KMS-11 (cell line): ENCODE measurements around the gene FBN1.

ENCODE experiments used
- H2AFZ ChIP-seq: fragments of 200-600 bp; sonication (generic); 2 replicates; pipeline ENCODE4 v1.6.1; 2016; ENCODE audit warnings: antibody characterized with exemption, mixed run types, low read depth
- H3K27ac ChIP-seq: fragments of 200-600 bp; sonication (generic); 2 replicates; pipeline ENCODE4 v1.6.1; 2016; ENCODE audit warnings: mild to moderate bottlenecking, mixed run types
- H3K27me3 ChIP-seq: fragments of 200-600 bp; sonication (generic); 2 replicates; pipeline ENCODE4 v1.6.1; 2017; ENCODE audit warnings: mild to moderate bottlenecking, low read depth, mixed run types, moderate library complexity; ENCODE audit not compliant: insufficient read depth
- H3K36me3 ChIP-seq: fragments of 200-600 bp; sonication (generic); 2 replicates; pipeline ENCODE4 v1.6.1; 2017; ENCODE audit warnings: mild to moderate bottlenecking, mixed run types; ENCODE audit not compliant: insufficient read depth
- H3K4me1 ChIP-seq: fragments of 200-600 bp; sonication (generic); 2 replicates; pipeline ENCODE4 v1.6.1; 2016; ENCODE audit warnings: mild to moderate bottlenecking, low read depth, mixed run types; ENCODE audit not compliant: poor library complexity, severe bottlenecking
- H3K4me2 ChIP-seq: fragments of 200-600 bp; sonication (generic); 2 replicates; pipeline ENCODE4 v1.7.0; 2016; ENCODE audit warnings: mild to moderate bottlenecking, mixed run types
- H3K4me3 ChIP-seq: fragments of 200-600 bp; sonication (generic); IDR thresholded peaks from 2 replicates; pipeline ENCODE4 v1.6.1; 2017; ENCODE audit warnings: low read depth, low read length, mixed read lengths; ENCODE audit not compliant: insufficient read depth
- H3K79me2 ChIP-seq: fragments of 200-600 bp; sonication (generic); 2 replicates; pipeline ENCODE4 v1.6.1; 2016; ENCODE audit warnings: low read depth, mixed run types; ENCODE audit not compliant: insufficient read depth
- H3K9ac ChIP-seq: fragments of 200-600 bp; sonication (generic); 2 replicates; pipeline ENCODE4 v1.6.1; 2016; ENCODE audit warnings: mild to moderate bottlenecking, mixed run types
- H4K20me1 ChIP-seq: fragments of 200-600 bp; sonication (generic); 2 replicates; pipeline ENCODE4 v1.6.1; 2016; ENCODE audit warnings: mild to moderate bottlenecking, mixed run types; ENCODE audit not compliant: insufficient read depth
- TF ChIP-seq, protein P1 (sequence below): fragments of 200-600 bp; sonication (generic); conservative IDR thresholded peaks from 2 replicates; pipeline ENCODE4 v1.6.1; 2017; ENCODE audit warnings: low read depth, mild to moderate bottlenecking, antibody characterized with exemption, low read length, moderate library complexity, mixed read lengths

Gene FBN1

GRCh38 chr15:48682942-48683651, 37.6 kb upstream of the FBN1 start:
- no peak overlapping the region for H2AFZ ChIP-seq
- H3K4me3 ChIP-seq: no peak overlapping the region
- no peaks in the 10 kb centered on the region for H3K4me1 ChIP-seq
- no peaks in the 10 kb centered on the region for H3K79me2 ChIP-seq
- no peak overlapping the region for H3K27ac ChIP-seq
- H3K4me2 ChIP-seq: no peak overlapping the region
- H3K36me3 ChIP-seq: no peaks in the 10 kb centered on the region
- H3K27me3 ChIP-seq: no peaks in the 10 kb centered on the region
- H4K20me1 ChIP-seq: no peaks in the 10 kb centered on the region
- H3K9ac ChIP-seq: no peak overlapping the region
- TF ChIP-seq, protein P1, sequence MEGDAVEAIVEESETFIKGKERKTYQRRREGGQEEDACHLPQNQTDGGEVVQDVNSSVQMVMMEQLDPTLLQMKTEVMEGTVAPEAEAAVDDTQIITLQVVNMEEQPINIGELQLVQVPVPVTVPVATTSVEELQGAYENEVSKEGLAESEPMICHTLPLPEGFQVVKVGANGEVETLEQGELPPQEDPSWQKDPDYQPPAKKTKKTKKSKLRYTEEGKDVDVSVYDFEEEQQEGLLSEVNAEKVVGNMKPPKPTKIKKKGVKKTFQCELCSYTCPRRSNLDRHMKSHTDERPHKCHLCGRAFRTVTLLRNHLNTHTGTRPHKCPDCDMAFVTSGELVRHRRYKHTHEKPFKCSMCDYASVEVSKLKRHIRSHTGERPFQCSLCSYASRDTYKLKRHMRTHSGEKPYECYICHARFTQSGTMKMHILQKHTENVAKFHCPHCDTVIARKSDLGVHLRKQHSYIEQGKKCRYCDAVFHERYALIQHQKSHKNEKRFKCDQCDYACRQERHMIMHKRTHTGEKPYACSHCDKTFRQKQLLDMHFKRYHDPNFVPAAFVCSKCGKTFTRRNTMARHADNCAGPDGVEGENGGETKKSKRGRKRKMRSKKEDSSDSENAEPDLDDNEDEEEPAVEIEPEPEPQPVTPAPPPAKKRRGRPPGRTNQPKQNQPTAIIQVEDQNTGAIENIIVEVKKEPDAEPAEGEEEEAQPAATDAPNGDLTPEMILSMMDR: no peak

GRCh38 chr15:48681353-48681752, 35.8 kb upstream of the FBN1 start:
- Histone ChIP-seq H3K27ac (no peak overlapping the region), H3K4me2 (no peak overlapping the region), H4K20me1 (no peaks in the 10 kb centered on the region), H3K9ac (no peak overlapping the region), H3K36me3 (no peaks in the 10 kb centered on the region), H3K4me1 (no peaks in the 10 kb centered on the region), H2AFZ (no peak overlapping the region), H3K4me3 (no peak overlapping the region), H3K79me2 (no peaks in the 10 kb centered on the region), H3K27me3 (no peaks in the 10 kb centered on the region)
- TF ChIP-seq, protein P1: no peak

GRCh38 chr15:48680841-48681240, 35.3 kb upstream of the FBN1 start:
- Histone ChIP-seq H3K9ac (no peak overlapping the region), H3K79me2 (no peaks in the 10 kb centered on the region), H4K20me1 (no peaks in the 10 kb centered on the region), H3K27ac (no peak overlapping the region), H3K4me2 (no peak overlapping the region), H2AFZ (no peak overlapping the region), H3K4me3 (no peak overlapping the region), H3K36me3 (no peaks in the 10 kb centered on the region), H3K4me1 (no peaks in the 10 kb centered on the region), H3K27me3 (no peaks in the 10 kb centered on the region)
- TF ChIP-seq, protein P1: no peak

DNA sequence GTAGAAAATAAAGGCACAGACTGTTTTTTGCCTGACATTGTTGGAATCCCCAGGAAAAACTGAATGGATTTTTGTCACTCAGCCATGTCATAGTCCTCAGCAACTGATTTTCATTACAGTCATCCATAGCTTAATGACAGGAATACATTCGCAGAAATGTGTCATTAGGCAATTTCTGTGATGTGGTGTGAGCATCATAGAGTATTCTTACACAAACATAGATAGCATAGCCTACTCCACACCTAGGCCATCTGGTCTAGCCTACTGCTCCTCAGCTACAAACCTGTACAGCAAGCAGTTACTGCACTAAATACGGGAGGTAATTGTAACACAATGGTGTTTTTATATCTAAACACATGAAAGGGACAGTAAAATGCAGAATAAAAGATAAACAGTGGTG, 34.4 kb upstream of the FBN1 start:
- no peaks in the 10 kb centered on the region for H3K27me3 ChIP-seq
- TF ChIP-seq, protein P1: no peak

More for the DNA sequence above, 34.4 kb upstream of the FBN1 start:
- no peaks in the 10 kb centered on the region for H3K36me3 ChIP-seq
- H3K4me2 ChIP-seq: no peak overlapping the region
- no peak overlapping the region for H2AFZ ChIP-seq
- no peaks in the 10 kb centered on the region for H3K79me2 ChIP-seq
- H3K4me3 ChIP-seq: no peak overlapping the region
- H3K27ac ChIP-seq: no peak overlapping the region
- H3K9ac ChIP-seq: no peak overlapping the region
- H3K4me1 ChIP-seq: no peaks in the 10 kb centered on the region
- H4K20me1 ChIP-seq: no peaks in the 10 kb centered on the region
